IMR-90 (cell line): ENCODE results near the gene DHX9. TPM values are rescaled to one million over a fixed set of nuclear protein-coding genes. Genes with fewer than 3 reads are reported as not detected.

Experiments
- ATAC-seq: fragments of 200-7000 bp; cut with Tn5 transposase; 2 replicates; pipeline ENCODE4 v1.9.1; 2020; ENCODE audit warnings: low read depth, mild to moderate bottlenecking, moderate library complexity
- BruUV-seq: library from RNA; stranded (reverse); fragments of 400-500 nt; replicated peaks from 2 replicates; lab custom pipeline; 2021; lab: Mats Ljungman, UMichigan
- CTCF ChIA-PET: fragments of 300-600 bp; formaldehyde crosslinking; extraction: SDS; loops from one replicate; lab custom pipeline; 2021; ENCODE audit warnings: antibody characterized with exemption; lab: Yijun Ruan, JAX
- POLR2A ChIA-PET: fragments of 300-600 bp; sonication (Branson Sonifier 250); formaldehyde crosslinking; loops from one replicate; lab custom pipeline; 2022; ENCODE audit warnings: antibody characterized with exemption; ENCODE audit not compliant: unreplicated experiment; lab: Charles Lee
- DNase-seq: peaks from one replicate; pipeline ENCODE4 v3.0.0; 2013
- H2AFZ ChIP-seq: replicated peaks from 2 replicates; pipeline ENCODE3; 2013; ENCODE audit warnings: low read length, mild to moderate bottlenecking; ENCODE audit not compliant: poor library complexity
- H2AK5ac ChIP-seq: 2 replicates; pipeline ENCODE4 v1.6.1; 2013; ENCODE audit warnings: low read depth, low read length, inconsistent platforms
- H2AK9ac ChIP-seq: replicated peaks from 2 replicates; pipeline ENCODE3; 2013; ENCODE audit warnings: mild to moderate bottlenecking, low read depth, low read length, moderate library complexity; ENCODE audit not compliant: poor library complexity
- H2BK120ac ChIP-seq: 2 replicates; pipeline ENCODE4 v1.6.1; 2013; ENCODE audit warnings: low read depth, low read length, inconsistent platforms
- H2BK15ac ChIP-seq: 3 replicates; pipeline ENCODE4 v1.6.1; 2013; ENCODE audit warnings: low read depth, low read length, inconsistent platforms
- H2BK20ac ChIP-seq: 2 replicates; pipeline ENCODE4 v1.6.1; 2013; ENCODE audit warnings: low read depth, mild to moderate bottlenecking, inconsistent platforms, low read length, moderate library complexity
- H2BK5ac ChIP-seq: 2 replicates; pipeline ENCODE4 v1.6.1; 2013; ENCODE audit warnings: mild to moderate bottlenecking, low read depth, low read length, inconsistent platforms; ENCODE audit not compliant: poor library complexity, severe bottlenecking
- H3K14ac ChIP-seq: replicated peaks from 2 replicates; pipeline ENCODE4 v1.6.1; 2013; ENCODE audit warnings: low read depth, low read length, inconsistent platforms
- H3K18ac ChIP-seq: 2 replicates; pipeline ENCODE4 v1.6.1; 2013; ENCODE audit warnings: low read depth, low read length, control low read depth
- H3K23ac ChIP-seq: 2 replicates; pipeline ENCODE4 v1.6.1; 2013; ENCODE audit warnings: low read depth, low read length, inconsistent platforms
- H3K27ac ChIP-seq: 2 replicates; pipeline ENCODE4 v1.5.1; 2013; ENCODE audit warnings: mild to moderate bottlenecking, control low read depth, low read length; ENCODE audit not compliant: insufficient read depth
- H3K27me3 ChIP-seq: 2 replicates; pipeline ENCODE4 v1.6.1; 2013; ENCODE audit warnings: low read length; ENCODE audit not compliant: control insufficient read depth, insufficient read depth
- H3K36me3 ChIP-seq: 2 replicates; pipeline ENCODE4 v1.6.1; 2013; ENCODE audit warnings: low read length, mixed read lengths; ENCODE audit not compliant: control insufficient read depth, insufficient read depth
- H3K4ac ChIP-seq: 2 replicates; pipeline ENCODE4 v1.6.1; 2013; ENCODE audit warnings: low read depth, low read length, inconsistent platforms
- H3K4me1 ChIP-seq: 2 replicates; pipeline ENCODE4 v1.6.1; 2013; ENCODE audit warnings: low read length, mixed read lengths; ENCODE audit not compliant: control insufficient read depth, insufficient read depth
- H3K4me2 ChIP-seq: 2 replicates; pipeline ENCODE4 v1.6.1; 2013; ENCODE audit warnings: low read depth, mild to moderate bottlenecking, control low read depth, low read length, moderate library complexity
- H3K4me3 ChIP-seq: 2 replicates; pipeline ENCODE4 v1.5.1; 2013; ENCODE audit warnings: low read depth, mild to moderate bottlenecking, control low read depth, low read length, moderate library complexity; ENCODE audit not compliant: insufficient read depth
- H3K56ac ChIP-seq: 2 replicates; pipeline ENCODE4 v1.6.1; 2013; ENCODE audit warnings: low read length, inconsistent platforms; ENCODE audit not compliant: insufficient read depth; ENCODE audit errors: extremely low read depth
- H3K79me1 ChIP-seq, 2 experiments: 2 replicates each; pipeline ENCODE4 v1.6.1; 2013; ENCODE audit warnings: low read length in 2 of 2, inconsistent platforms in 1 of 2, low read depth in 1 of 2
- H3K9ac ChIP-seq: 2 replicates; pipeline ENCODE4 v1.6.1; 2013; ENCODE audit warnings: low read depth, low read length, control low read depth
- H3K9me1 ChIP-seq: 2 replicates; pipeline ENCODE4 v1.6.1; 2013; ENCODE audit warnings: low read length, inconsistent platforms; ENCODE audit not compliant: insufficient read depth
- H3K9me3 ChIP-seq: 2 replicates; pipeline ENCODE4 v1.6.1; 2013; ENCODE audit warnings: low read length; ENCODE audit not compliant: control insufficient read depth, insufficient read depth
- H4K20me1 ChIP-seq: 2 replicates; pipeline ENCODE4 v1.6.1; 2013; ENCODE audit warnings: low read length, inconsistent platforms; ENCODE audit not compliant: insufficient read depth
- H4K5ac ChIP-seq: 2 replicates; pipeline ENCODE4 v1.6.1; 2013; ENCODE audit warnings: mild to moderate bottlenecking, low read depth, low read length, control low read depth
- H4K8ac ChIP-seq, 2 experiments: 2 replicates each; pipeline ENCODE4 v1.6.1; 2013; ENCODE audit warnings: low read depth in 2 of 2, low read length in 2 of 2, control low read depth in 1 of 2, inconsistent platforms in 1 of 2
- H4K91ac ChIP-seq: 2 replicates; pipeline ENCODE4 v1.6.1; 2013; ENCODE audit warnings: low read depth, low read length, inconsistent platforms; ENCODE audit not compliant: insufficient read depth
- BHLHE40 ChIP-seq: fragments of 150-350 bp; IDR thresholded peaks from 2 replicates; pipeline ENCODE4 v1.6.1; 2016; ENCODE audit warnings: mild to moderate bottlenecking, low read depth, low read length
- CEBPB ChIP-seq: IDR thresholded peaks from 2 replicates; pipeline ENCODE4 v1.6.1; 2012; ENCODE audit warnings: low read depth, low read length, improper control_type of control experiment
- MAFK ChIP-seq: IDR thresholded peaks from 2 replicates; pipeline ENCODE4 v1.6.1; 2012; ENCODE audit warnings: low read depth, low read length, improper control_type of control experiment
- MAZ ChIP-seq: IDR thresholded peaks from 2 replicates; pipeline ENCODE4 v1.6.1; 2012; ENCODE audit warnings: low read depth, mild to moderate bottlenecking, low read length, improper control_type of control experiment, moderate library complexity, borderline replicate concordance
- MXI1 ChIP-seq: IDR thresholded peaks from 2 replicates; pipeline ENCODE4 v1.6.1; 2012; ENCODE audit warnings: low read depth, mild to moderate bottlenecking, low read length, moderate library complexity, borderline replicate concordance
- POLR2A ChIP-seq: IDR thresholded peaks from 2 replicates; pipeline ENCODE4 v1.6.1; 2012; ENCODE audit warnings: mild to moderate bottlenecking, low read depth, low read length
- RCOR1 ChIP-seq: IDR thresholded peaks from 2 replicates; pipeline ENCODE4 v1.6.1; 2012; ENCODE audit warnings: mild to moderate bottlenecking, low read length, improper control_type of control experiment; ENCODE audit not compliant: insufficient replicate concordance
- RFX5 ChIP-seq: IDR thresholded peaks from 2 replicates; pipeline ENCODE4 v1.8.0; 2012; ENCODE audit warnings: low read depth, mild to moderate bottlenecking, low read length, moderate library complexity
- SMC3 ChIP-seq: fragments of 150-350 bp; IDR thresholded peaks from 2 replicates; pipeline ENCODE4 v1.6.1; 2016; ENCODE audit warnings: low read depth, mild to moderate bottlenecking, antibody characterized with exemption, low read length, moderate library complexity
- WGBS, 2 experiments: methylation state at CpG; one replicate each; pipeline versions ENCODE4 v1.1.5 to v1.1.7; 2013; ENCODE audit warnings: missing lambda C conversion rate in 2 of 2; ENCODE audit not compliant: insufficient read length in 1 of 2; ENCODE audit errors: extremely low coverage in 2 of 2; 5-methylcytosine and 5-hydroxymethylcytosine counted together
- dilution Hi-C: fragments of 300-500 bp; cut with HindIII; formaldehyde crosslinking; loops from one replicate; pipeline ENCODE4 v1.14.3; 2018; ENCODE audit warnings: low sequenced_read_pairs; ENCODE audit not compliant: unreplicated experiment
- in situ Hi-C: fragments of 300-500 bp; cut with MboI; formaldehyde crosslinking; loops from 3 replicates; pipeline ENCODE4 v1.14.3; 2019; ENCODE audit warnings: low sequenced_read_pairs, inconsistent platforms, mixed read lengths
- intact Hi-C: fragments of 100-400 bp; cut with micrococcal nuclease; formaldehyde crosslinking; loops from 2 replicates; pipeline ENCODE4 v1.10.0; 2022
- polyA plus RNA-seq, 3 experiments: library from polyadenylated mRNA; depleted of rRNA; stranded (reverse); fragments of >200 nt; gene quantifications; 2 replicates each; pipeline ENCODE4 v1.2.3, GENCODE V29; 2012; ENCODE audit warnings: low replicate concordance in 1 of 3
- total RNA-seq: library from RNA; depleted of rRNA; stranded (reverse); fragments of >200 nt; gene quantifications from 2 replicates; pipeline ENCODE4 v1.2.3, GENCODE V29; 2012
- TF ChIP-seq, protein P1 (sequence below): fragments of 150-350 bp; IDR thresholded peaks from 2 replicates; pipeline ENCODE4 v1.6.1; 2017; ENCODE audit warnings: mild to moderate bottlenecking, antibody characterized with exemption, low read length, low read depth
- TF ChIP-seq, protein P2 (sequence below): fragments of 150-350 bp; IDR thresholded peaks from 2 replicates; pipeline ENCODE4 v1.6.1; 2016; ENCODE audit warnings: low read depth, mild to moderate bottlenecking, low read length, moderate library complexity, borderline replicate concordance

DHX9 gene
- total and polyA plus RNA-seq, 2 of the 4 experiments (the other 2 are of a cell fraction) = 119 to 211 TPM

DNA sequence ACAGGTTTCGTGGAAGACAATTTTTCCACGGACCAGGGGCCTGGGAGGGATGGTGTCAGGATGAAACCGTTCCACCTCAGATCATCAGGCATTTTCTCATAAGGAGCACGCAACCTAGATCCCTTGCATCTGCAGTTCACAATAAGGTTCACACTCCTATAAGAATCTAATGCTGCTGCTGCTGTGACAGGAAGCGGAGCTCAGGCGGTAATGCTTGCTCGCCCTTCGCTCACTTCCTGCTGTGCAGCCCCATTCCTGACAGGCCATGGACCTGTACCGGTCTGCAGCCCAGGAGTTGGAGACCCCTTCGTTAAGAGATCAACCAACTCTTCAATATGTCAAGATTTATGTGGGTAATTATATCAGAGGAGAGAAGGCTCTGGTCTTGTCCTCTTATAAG is 3.3 kb upstream of the DHX9 start:
- Histone ChIP-seq H2AFZ (no peak overlapping the region), H3K9me1 (peaks cover 3% of the 10 kb centered on the region; the same call in 1 of the 2 replicates), H3K27ac (no peak overlapping the region), H2BK15ac (no peak overlapping the region), H3K18ac (no peak overlapping the region), H3K4me2 (no peak overlapping the region), H4K8ac (no peak overlapping the region), H3K56ac (no peak overlapping the region), H4K91ac (no peak overlapping the region), H4K5ac (no peak overlapping the region), H2BK20ac (no peak overlapping the region), H3K9ac (no peak overlapping the region), H3K27me3 (peaks cover 9% of the 10 kb centered on the region), H2BK5ac (no peak overlapping the region), H2AK9ac (no peak overlapping the region), H3K4me1 (0 out of 2 replicates have a peak, but pooled peaks cover 2% of the 10 kb centered on the region), H3K79me1 (peaks cover 0 to 11% of the 10 kb centered on the region in 2 experiments; a peak in 1 of 4 replicates), H3K4ac (no peak overlapping the region), H4K20me1 (peaks cover 17% of the 10 kb centered on the region), H3K23ac (no peak overlapping the region), H2AK5ac (no peak overlapping the region), H2BK120ac (no peak overlapping the region), H3K9me3 (no peaks in the 10 kb centered on the region), H3K4me3 (no peak overlapping the region), H3K36me3 (peaks cover 1% of the 10 kb centered on the region; the same call in 1 of the 2 replicates), H3K14ac (no peak overlapping the region)
- no peak for ATAC-seq
- dilution Hi-C loops = no loop called here
- TF ChIP-seq, protein P1, sequence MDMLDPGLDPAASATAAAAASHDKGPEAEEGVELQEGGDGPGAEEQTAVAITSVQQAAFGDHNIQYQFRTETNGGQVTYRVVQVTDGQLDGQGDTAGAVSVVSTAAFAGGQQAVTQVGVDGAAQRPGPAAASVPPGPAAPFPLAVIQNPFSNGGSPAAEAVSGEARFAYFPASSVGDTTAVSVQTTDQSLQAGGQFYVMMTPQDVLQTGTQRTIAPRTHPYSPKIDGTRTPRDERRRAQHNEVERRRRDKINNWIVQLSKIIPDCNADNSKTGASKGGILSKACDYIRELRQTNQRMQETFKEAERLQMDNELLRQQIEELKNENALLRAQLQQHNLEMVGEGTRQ = no peak
- TF ChIP-seq RFX5 = no peak
- TF ChIP-seq, protein P2, sequence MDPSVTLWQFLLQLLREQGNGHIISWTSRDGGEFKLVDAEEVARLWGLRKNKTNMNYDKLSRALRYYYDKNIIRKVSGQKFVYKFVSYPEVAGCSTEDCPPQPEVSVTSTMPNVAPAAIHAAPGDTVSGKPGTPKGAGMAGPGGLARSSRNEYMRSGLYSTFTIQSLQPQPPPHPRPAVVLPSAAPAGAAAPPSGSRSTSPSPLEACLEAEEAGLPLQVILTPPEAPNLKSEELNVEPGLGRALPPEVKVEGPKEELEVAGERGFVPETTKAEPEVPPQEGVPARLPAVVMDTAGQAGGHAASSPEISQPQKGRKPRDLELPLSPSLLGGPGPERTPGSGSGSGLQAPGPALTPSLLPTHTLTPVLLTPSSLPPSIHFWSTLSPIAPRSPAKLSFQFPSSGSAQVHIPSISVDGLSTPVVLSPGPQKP = no peak
- no peak for TF ChIP-seq MXI1
- TF ChIP-seq BHLHE40 = no peak
- no peak for TF ChIP-seq MAZ
- TF ChIP-seq MAFK = no peak
- TF ChIP-seq SMC3 = no peak
- no peak for TF ChIP-seq RCOR1
- TF ChIP-seq CEBPB = no peak
- no peak for TF ChIP-seq POLR2A
- DNase-seq = no peak
- WGBS, 2 experiments = 93% methylated on average over 2 of the region's 10 CpGs; no CpG with 5 or more reads in 1 of the 2 experiments
- no TSS peak for BruUV-seq
- intact Hi-C loops = loop anchor here (5.0 kb wide), 1 partner anchor 234 kb away; the partner anchor contains the start of gene RGS16
- ChIA-PET CTCF (no interaction called here), POLR2A (no interaction called here)
- in situ Hi-C loops = no loop called here
